Tibial nerve (tissue), 3 donors: Measurements from ENCODE around the gene PLXNA4.

Experiments used
- CTCF ChIP-seq, 5 experiments: fragments of 200-600 bp in 3 of 5; fragments of 450-650 bp in 2 of 5; sonication (generic) in 3 of 5; IDR thresholded peaks; one replicate each; pipeline ENCODE4 v1.5.1; 2016 to 2019; ENCODE audit warnings: antibody characterized with exemption in 5 of 5, mild to moderate bottlenecking in 3 of 5, moderate library complexity in 2 of 5
- POLR2A ChIP-seq, 2 donors: fragments of 450-650 bp; IDR thresholded peaks; one replicate each; pipeline ENCODE4 v1.6.1; 2017; ENCODE audit warnings: antibody characterized with exemption in 2 of 2, mild to moderate bottlenecking in 2 of 2, moderate library complexity in 2 of 2

GRCh38 chr7:132257253-132257652 lies 319.0 kb downstream of the PLXNA4 start:
- TF ChIP-seq CTCF (IDR thresholded peaks at IDR 0.05): no peak
- no peak for TF ChIP-seq POLR2A (IDR thresholded peaks at IDR 0.05)
